ENCODE data around the gene SUGCT. TPM values are rescaled to one million over a fixed set of nuclear protein-coding genes. Genes with fewer than 3 reads are reported as not detected.
"Not testable (repeated sequence)": the region's sequence is repeated elsewhere in the genome, so short reads cannot be mapped to it uniquely, and the experiment has no call there.

Gene SUGCT
- total RNA-seq, 4 donors from 2014 or later, result 1.1 to 3.6 (median 2.6) TPM

GRCh38 chr7:40147371-40148246 lies 12.8 kb downstream of the SUGCT start:
- DNase-seq (ENCODE audit: low spot score), result no peak
- ATAC-seq (ENCODE audit: low FRiP score), result no peak
- TF ChIP-seq, protein P1, sequence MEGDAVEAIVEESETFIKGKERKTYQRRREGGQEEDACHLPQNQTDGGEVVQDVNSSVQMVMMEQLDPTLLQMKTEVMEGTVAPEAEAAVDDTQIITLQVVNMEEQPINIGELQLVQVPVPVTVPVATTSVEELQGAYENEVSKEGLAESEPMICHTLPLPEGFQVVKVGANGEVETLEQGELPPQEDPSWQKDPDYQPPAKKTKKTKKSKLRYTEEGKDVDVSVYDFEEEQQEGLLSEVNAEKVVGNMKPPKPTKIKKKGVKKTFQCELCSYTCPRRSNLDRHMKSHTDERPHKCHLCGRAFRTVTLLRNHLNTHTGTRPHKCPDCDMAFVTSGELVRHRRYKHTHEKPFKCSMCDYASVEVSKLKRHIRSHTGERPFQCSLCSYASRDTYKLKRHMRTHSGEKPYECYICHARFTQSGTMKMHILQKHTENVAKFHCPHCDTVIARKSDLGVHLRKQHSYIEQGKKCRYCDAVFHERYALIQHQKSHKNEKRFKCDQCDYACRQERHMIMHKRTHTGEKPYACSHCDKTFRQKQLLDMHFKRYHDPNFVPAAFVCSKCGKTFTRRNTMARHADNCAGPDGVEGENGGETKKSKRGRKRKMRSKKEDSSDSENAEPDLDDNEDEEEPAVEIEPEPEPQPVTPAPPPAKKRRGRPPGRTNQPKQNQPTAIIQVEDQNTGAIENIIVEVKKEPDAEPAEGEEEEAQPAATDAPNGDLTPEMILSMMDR (IDR thresholded peaks at IDR 0.05), result no peak

GRCh38 chr7:40148247-40148580 lies 13.4 kb downstream of the SUGCT start:
- not testable (repeated sequence) for ATAC-seq (ENCODE audit: low FRiP score); DNase-seq (ENCODE audit: low spot score)

GRCh38 chr7:40148671-40149070 lies 13.9 kb downstream of the SUGCT start:
- ATAC-seq (ENCODE audit: low FRiP score), result no peak
- DNase-seq (ENCODE audit: low spot score), result no peak
- TF ChIP-seq, protein P1 (IDR thresholded peaks at IDR 0.05), result no peak

- ATAC-seq (ENCODE audit: low FRiP score) (no peak), DNase-seq (ENCODE audit: low spot score) (no peak)
- TF ChIP-seq, protein P1 (IDR thresholded peaks at IDR 0.05), result no peak
Measured at GRCh38 chr7:40151504-40151903, 16.7 kb downstream of the SUGCT start.

DNA sequence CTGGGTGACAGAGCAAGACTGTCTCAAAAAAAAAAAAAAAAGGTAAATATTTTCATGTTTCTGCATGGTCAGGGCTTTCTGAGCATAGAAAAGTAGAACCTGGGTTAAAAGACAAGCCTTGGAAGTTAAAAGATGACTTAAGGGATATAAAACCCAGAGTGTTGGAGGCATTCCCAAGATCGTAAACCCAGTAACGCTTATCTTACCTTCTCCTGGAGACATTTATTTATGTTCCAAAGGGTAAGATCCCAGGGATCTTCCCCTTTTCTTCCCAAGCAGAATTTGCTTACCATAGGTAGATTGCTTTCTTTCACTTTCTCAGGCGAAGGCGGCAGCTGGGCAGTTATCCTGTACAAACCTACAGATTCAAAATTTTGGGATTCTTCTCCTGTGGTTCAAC lies 22.2 kb downstream of the SUGCT start:
- DNase-seq (ENCODE audit: low spot score) (no peak), ATAC-seq (ENCODE audit: low FRiP score) (no peak)
- TF ChIP-seq, protein P1 (IDR thresholded peaks at IDR 0.05), result no peak

DNA sequence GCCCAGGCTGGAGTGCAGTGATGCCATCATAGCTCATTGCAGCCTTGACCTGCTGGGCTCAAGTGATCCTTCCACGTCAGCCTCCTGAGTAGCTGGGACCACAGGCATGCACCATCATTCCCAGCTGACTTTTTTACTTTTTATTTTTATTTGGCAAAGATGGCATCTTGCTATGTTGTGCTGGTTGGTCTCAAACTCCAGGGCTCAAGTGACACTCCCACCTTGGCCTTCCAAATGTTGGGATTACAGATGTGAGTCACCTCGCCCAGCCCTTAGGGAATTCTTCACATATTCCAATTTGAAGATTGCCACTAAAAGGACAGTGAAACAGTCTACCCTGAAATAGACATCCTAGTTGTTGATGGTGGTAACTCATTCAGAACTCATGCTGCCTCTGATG lies 27.7 kb downstream of the SUGCT start:
- ATAC-seq (ENCODE audit: low FRiP score) (no peak), DNase-seq (ENCODE audit: low spot score) (no peak)
- TF ChIP-seq, protein P1 (IDR thresholded peaks at IDR 0.05), result no peak

DNA sequence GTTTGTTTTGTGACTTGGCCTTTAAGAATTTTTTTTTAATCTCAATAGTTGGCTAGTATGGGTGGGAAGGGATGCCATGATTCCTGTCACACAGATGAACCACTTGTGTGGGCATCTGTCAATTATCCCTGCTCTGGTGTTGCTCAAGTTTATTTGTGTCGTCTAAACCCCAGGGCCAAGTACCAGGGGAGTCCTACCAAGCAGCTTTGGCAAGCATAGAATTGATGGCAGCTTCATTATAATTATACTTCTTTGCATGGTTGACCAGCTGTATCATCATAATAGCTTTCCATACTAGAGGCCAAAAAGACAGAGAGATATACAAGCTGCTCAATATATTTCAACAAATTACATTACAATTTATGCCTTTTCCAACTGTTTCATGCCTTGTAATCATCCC lies 30.4 kb downstream of the SUGCT start:
- TF ChIP-seq, protein P1 (IDR thresholded peaks at IDR 0.05), result no peak

More for the DNA sequence above, 30.4 kb downstream of the SUGCT start:
- DNase-seq (ENCODE audit: low spot score) (no peak), ATAC-seq (ENCODE audit: low FRiP score) (no peak)
